NB4 (cell line): Measurements from ENCODE around the gene VWA1.

Experiments
- DNase-seq: peaks from one replicate; pipeline ENCODE4 v3.0.0; 2010; ENCODE audit warnings: low read depth
- H3K4me3 ChIP-seq: one replicate; pipeline ENCODE4 v1.5.1; 2011; ENCODE audit warnings: mild to moderate bottlenecking, low read depth, low read length, moderate library complexity
- CTCF ChIP-seq: IDR thresholded peaks from one replicate; pipeline ENCODE4 v1.5.1; 2012; ENCODE audit warnings: low read depth, low read length
- MAX ChIP-seq: IDR thresholded peaks from 2 replicates; pipeline ENCODE4 v1.6.1; 2011; ENCODE audit warnings: low read depth, low read length
- MYC ChIP-seq: IDR thresholded peaks from 2 replicates; pipeline ENCODE4 v1.6.1; 2011; ENCODE audit warnings: low read depth, low read length
- POLR2A ChIP-seq: IDR thresholded peaks from 2 replicates; pipeline ENCODE4 v1.6.1; 2011; ENCODE audit warnings: mild to moderate bottlenecking; ENCODE audit not compliant: insufficient read length; ENCODE audit errors: extremely low read depth

Gene VWA1

GRCh38 chr1:1419363-1419812 lies 16.1 kb upstream of the VWA1 start:
- no peak for TF ChIP-seq MAX
- no peak for TF ChIP-seq CTCF
- no peak for TF ChIP-seq POLR2A
- TF ChIP-seq MYC: no peak
- no peak for DNase-seq
- H3K4me3 ChIP-seq: no peak overlapping the region

- DNase-seq: no peak
- TF ChIP-seq MYC (no peak), POLR2A (no peak), CTCF (no peak), MAX (no peak)
- no peak overlapping the region for H3K4me3 ChIP-seq
These were observed 15.5 kb upstream of the VWA1 start for GRCh38 chr1:1419813-1420653.

- no peak for DNase-seq
- no peak overlapping the region for H3K4me3 ChIP-seq
- TF ChIP-seq CTCF (no peak), MAX (no peak), MYC (no peak), POLR2A (no peak)
These were observed 14.8 kb upstream of the VWA1 start for GRCh38 chr1:1420654-1421141.

GRCh38 chr1:1421147-1421906 lies 14.2 kb upstream of the VWA1 start, which contains the start of gene ANKRD65:
TSS of gene ANKRD65 (minus strand) at chr1:1421276. CDS start at chr1:1421005, 271 bp downstream.
- TF ChIP-seq MYC (no peak), CTCF (no peak), POLR2A (no peak), MAX (no peak)
- H3K4me3 ChIP-seq: no peak within 1 kb of the TSS
- no peak for DNase-seq

GRCh38 chr1:1421907-1422464 lies 13.5 kb upstream of the VWA1 start:
- no peak overlapping the region for H3K4me3 ChIP-seq
- DNase-seq: no peak

More at GRCh38 chr1:1421907-1422464, 13.5 kb upstream of the VWA1 start:
- TF ChIP-seq MAX: no peak
- TF ChIP-seq CTCF: no peak
- TF ChIP-seq POLR2A: no peak
- TF ChIP-seq MYC: no peak
